ENCODE measurements around the gene TBC1D14. TPM values are rescaled to one million over a fixed set of nuclear protein-coding genes. Genes with fewer than 3 reads are reported as not detected.

Gene TBC1D14
- total and polyA plus RNA-seq, 10 of the 15 experiments (the other 5 are each of a cell fraction or from before 2014, with no cell fraction given) = 0.87 to 39.3 (median 30.1) TPM

GRCh38 chr4:7061815-7062214 is 152.2 kb downstream of the TBC1D14 start:
- DNase-seq (ENCODE audit: low read depth, low spot score) (no peak), ATAC-seq (no peak), FAIRE-seq (no peak)
- no peak overlapping the region for H3K9ac ChIP-seq (ENCODE audit: control insufficient read depth, insufficient read depth, low read length)
- RAD21 ChIA-PET (ENCODE audit: unreplicated experiment) = no interaction called here
- peaks cover 20% of the 10 kb centered on the region for H3K4me1 ChIP-seq (ENCODE audit: control insufficient read depth, insufficient read depth, low read length)
- H2AFZ ChIP-seq (ENCODE audit: control insufficient read depth, low read depth, low read length) = no peak overlapping the region
- SMC1A ChIA-PET (ENCODE audit: uncharacterized antibody, unreplicated experiment) = interaction anchor here (1.6 kb wide), 1 partner anchor 9 kb away, joined by 5 read pairs; no protein-coding TSS in a partner anchor
- POLR2A ChIA-PET = interaction anchor here (0.7 to 1.4 kb wide), 3 partner anchors 9 to 19 kb away, joined by 3 to 6 read pairs (median 3); partner anchors contain the start of gene TADA2B
- no peaks in the 10 kb centered on the region for H3K9me3 ChIP-seq (replicated peaks; ENCODE audit: control insufficient read depth, insufficient read depth, low read length)
- TF ChIP-seq PBX3 (IDR thresholded peaks at IDR 0.05; ENCODE audit: insufficient replicate concordance, low read depth, low read length) (no peak), RAD51 (IDR thresholded peaks at IDR 0.05) (no peak), STAT3 (IDR thresholded peaks at IDR 0.05; ENCODE audit: low read depth, low read length) (no peak), SIN3A (IDR thresholded peaks at IDR 0.05; ENCODE audit: low read depth, low read length) (no peak), KAT2A (conservative IDR thresholded peaks at IDR 0.05; ENCODE audit: control insufficient read depth, low read depth, low read length) (no peak), RELA (IDR thresholded peaks at IDR 0.05; ENCODE audit: borderline replicate concordance, partially characterized antibody) (no peak), ATF7 (IDR thresholded peaks at IDR 0.05; ENCODE audit: low read depth) (no peak), ESRRA (IDR thresholded peaks at IDR 0.05; ENCODE audit: low read length) (no peak), CBFB (IDR thresholded peaks at IDR 0.05; ENCODE audit: low read depth) (no peak), SPI1 (IDR thresholded peaks at IDR 0.05; ENCODE audit: borderline replicate concordance, insufficient read depth, low read depth, low read length) (no peak), JUNB (IDR thresholded peaks at IDR 0.05) (no peak), MTA2 (IDR thresholded peaks at IDR 0.05; ENCODE audit: low read depth) (no peak), MTA3 (IDR thresholded peaks at IDR 0.05; ENCODE audit: borderline replicate concordance, low read length) (no peak), POLR2AphosphoS5 (IDR thresholded peaks at IDR 0.05; ENCODE audit: low read length) (no peak), RBBP5 (conservative IDR thresholded peaks at IDR 0.05) (no peak), POLR2A (IDR thresholded peaks at IDR 0.05; ENCODE audit: low read depth, low read length) (no peak)
- H3K79me2 ChIP-seq (ENCODE audit: control insufficient read depth, insufficient read depth, low read length) = peaks cover 27% of the 10 kb centered on the region
- CTCF ChIA-PET = interaction anchor here (0.8 to 1.3 kb wide), 3 partner anchors 19 to 88 kb away, joined by 3 to 6 read pairs (median 4); partner anchors contain the start of gene TADA2B
- no peaks in the 10 kb centered on the region for H3K27me3 ChIP-seq (replicated peaks in 1 of 2; ENCODE audit: control insufficient read depth in 2 of 2, insufficient read depth in 2 of 2, low read length in 1 of 2)
- WGBS (ENCODE audit: insufficient coverage, insufficient replicate concordance, low lambda C conversion rate, missing lambda C conversion rate) = 86% methylated on average over 6 of the region's 6 CpGs
- no peak overlapping the region for H3K4me2 ChIP-seq (ENCODE audit: control insufficient read depth, insufficient read depth)
- peaks cover 13 to 32% of the 10 kb centered on the region in 2 experiments for H3K36me3 ChIP-seq (ENCODE audit: control insufficient read depth in 2 of 2, insufficient read depth in 2 of 2, low read length in 1 of 2)
- in situ Hi-C loops (cut with MboI) (no loop called here), intact Hi-C loops (cut with micrococcal nuclease; ENCODE audit: unreplicated experiment) (no loop called here)
- H4K20me1 ChIP-seq (ENCODE audit: control insufficient read depth, insufficient read depth) = peaks cover 7% of the 10 kb centered on the region; the same call in 1 of the 2 replicates
- no peak overlapping the region for H3K27ac ChIP-seq (ENCODE audit: control insufficient read depth, insufficient read depth)
- BruUV-seq (replicated peaks) = no TSS peak
- H3K4me3 ChIP-seq = no peak overlapping the region
